Jurkat, Clone E6-1 (cell line): Measurements from ENCODE around the gene ENO2. TPM values are rescaled to one million over a fixed set of nuclear protein-coding genes. Genes with fewer than 3 reads are reported as not detected.
"Not testable (repeated sequence)": the region's sequence is repeated elsewhere in the genome, so short reads cannot be mapped to it uniquely, and the experiment has no call there.

Source experiments
- DNase-seq: peaks from one replicate; pipeline ENCODE4 v3.0.0-alpha.2; 2011; ENCODE audit warnings: low read depth, low spot score
- H3K4me3 ChIP-seq: 2 replicates; pipeline ENCODE4 v1.5.1; 2011; ENCODE audit warnings: mild to moderate bottlenecking, low read length, control low read depth, moderate library complexity
- polyA plus RNA-seq: library from polyadenylated mRNA; unstranded; fragments of >200 nt; gene quantifications from one replicate; pipeline ENCODE4 v1.2.1, GENCODE V29; 2012; ENCODE audit warnings: missing spikeins; ENCODE audit not compliant: insufficient read length, insufficient read depth

Gene ENO2
- 152 TPM for polyA plus RNA-seq

- DNase-seq = no peak
- peak within 1 kb of the TSS; percentile 78 for H3K4me3 ChIP-seq
Measured at GRCh38 chr12:6914246-6914946, at the start of gene ENO2. ENO2 (plus strand) TSS chr12:6914580; CDS start chr12:6915833, 1,253 bp downstream.

DNA sequence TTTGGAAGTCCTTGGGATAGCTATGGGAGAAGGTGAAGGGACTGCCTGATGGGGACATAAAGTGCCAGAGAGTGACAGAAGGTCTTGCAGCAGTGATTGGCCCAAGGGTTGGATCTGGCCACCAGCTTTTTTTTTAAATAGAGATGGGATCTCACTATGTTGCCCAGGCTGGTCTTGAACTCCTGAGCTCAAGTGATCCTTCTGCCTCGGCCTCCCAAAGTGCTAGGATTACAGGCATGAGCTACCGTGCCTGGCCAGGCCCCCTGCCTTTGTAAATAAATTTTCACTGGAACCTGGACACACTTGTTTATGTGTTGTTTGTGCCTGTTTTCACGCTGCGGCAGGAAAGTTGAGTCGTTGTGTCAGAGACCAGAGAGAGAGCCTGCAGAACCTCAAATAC lies 49.1 kb upstream of the ENO2 start:
- not testable (repeated sequence) for DNase-seq, H3K4me3 ChIP-seq

DNA sequence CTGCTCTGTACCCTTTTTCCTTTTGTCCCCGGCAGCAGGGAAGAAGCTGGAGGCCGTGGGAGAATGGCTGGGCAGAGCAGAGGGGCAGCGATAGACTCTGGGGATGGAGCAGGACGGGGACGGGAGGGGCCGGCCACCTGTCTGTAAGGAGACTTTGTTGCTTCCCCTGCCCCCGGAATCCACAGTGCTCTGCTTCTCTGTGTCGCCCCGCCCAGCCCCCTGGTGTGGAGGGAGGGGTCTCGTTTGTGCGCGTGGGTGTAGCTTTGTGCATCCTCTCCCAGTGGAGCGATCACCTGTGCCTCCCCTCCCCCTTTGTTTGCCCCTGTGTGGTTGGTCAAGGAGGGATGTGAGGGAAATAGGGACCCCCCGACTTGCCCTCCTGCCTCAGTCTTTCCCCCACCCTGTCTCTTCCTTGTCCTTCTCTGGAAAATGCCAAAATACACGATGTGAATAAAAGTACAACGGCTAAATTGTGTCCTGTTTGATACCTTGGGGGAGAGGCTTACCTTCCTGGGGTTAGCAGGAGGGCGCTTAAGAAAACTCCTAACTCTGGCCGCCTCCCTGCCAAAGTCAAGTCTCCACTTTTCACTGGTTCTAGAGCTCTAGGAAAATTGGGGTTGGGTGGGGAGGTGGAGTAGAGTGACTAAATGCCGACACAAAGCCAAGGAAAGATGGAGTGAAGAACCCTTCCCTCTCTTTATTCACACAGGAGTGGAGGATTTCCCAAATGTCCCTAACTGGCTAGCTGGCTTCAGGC lies 48.0 kb upstream of the ENO2 start:
- DNase-seq = no peak
- H3K4me3 ChIP-seq = no peak overlapping the region

DNA sequence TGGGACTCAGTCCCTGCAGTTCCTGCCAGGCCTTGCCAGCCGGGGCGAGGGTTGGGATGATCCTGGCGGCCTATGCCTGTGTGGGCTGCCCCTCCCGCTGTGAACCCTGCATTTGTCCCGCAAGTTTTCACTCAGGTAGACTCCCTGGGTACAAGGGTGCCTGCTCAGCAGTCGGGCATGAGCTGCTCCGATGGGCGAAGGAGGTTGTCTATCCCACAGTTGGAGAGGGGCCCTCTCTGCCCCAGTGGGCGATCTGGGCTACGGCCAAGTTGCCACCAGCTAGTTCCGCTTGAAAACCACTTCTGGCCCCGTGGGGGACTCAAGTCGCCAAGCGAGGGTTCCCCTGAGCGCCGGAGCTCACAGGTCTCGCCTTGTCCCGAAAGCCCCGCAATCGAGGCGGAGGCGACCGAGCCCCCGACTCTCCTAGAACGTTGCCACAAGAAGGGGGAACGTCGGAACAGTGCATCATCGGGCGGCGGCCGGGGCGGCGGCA lies 47.4 kb upstream of the ENO2 start:
- H3K4me3 ChIP-seq = peak overlapping the region; percentile 95
- DNase-seq = no peak

DNA sequence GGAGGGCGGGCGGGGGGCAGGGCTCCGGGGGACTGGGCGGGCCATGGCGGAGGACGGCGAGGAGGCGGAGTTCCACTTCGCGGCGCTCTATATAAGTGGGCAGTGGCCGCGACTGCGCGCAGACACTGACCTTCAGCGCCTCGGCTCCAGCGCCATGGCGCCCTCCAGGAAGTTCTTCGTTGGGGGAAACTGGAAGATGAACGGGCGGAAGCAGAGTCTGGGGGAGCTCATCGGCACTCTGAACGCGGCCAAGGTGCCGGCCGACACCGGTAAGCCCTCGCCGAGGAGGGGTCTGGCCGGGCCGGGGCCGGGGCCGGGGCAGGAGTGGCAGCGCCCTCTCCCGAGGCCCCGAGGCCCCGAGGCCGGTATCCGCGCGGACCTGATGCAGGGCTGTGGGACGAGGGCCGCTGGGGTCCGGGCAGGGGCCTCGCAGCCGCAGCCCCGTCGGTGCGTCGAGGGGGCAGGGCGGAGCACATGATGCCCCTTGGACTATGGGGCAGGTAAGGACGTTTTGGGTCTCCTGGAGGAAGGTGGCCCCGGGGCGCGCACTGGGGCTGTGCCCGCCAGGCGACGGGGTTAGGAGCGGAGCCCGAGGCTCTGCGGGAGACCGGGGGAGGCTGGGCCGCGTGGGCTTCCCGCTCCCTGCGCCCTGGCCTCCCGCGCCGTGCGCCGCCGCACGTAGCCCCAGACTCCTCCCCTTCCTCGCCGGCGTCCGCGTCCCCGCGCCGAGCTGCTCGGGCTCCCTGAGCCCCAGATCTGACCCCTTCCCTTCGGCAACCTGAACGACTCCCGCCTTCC lies 46.8 kb upstream of the ENO2 start, which contains the start of gene TPI1:
Gene TPI1 (plus strand): TSS at position 119 of the 798 bp plus-strand sequence. CDS start 36 bp downstream, at position 155.
- H3K4me3 ChIP-seq = peak within 1 kb of the TSS; percentile 95
- peak; percentile 53 for DNase-seq

DNA sequence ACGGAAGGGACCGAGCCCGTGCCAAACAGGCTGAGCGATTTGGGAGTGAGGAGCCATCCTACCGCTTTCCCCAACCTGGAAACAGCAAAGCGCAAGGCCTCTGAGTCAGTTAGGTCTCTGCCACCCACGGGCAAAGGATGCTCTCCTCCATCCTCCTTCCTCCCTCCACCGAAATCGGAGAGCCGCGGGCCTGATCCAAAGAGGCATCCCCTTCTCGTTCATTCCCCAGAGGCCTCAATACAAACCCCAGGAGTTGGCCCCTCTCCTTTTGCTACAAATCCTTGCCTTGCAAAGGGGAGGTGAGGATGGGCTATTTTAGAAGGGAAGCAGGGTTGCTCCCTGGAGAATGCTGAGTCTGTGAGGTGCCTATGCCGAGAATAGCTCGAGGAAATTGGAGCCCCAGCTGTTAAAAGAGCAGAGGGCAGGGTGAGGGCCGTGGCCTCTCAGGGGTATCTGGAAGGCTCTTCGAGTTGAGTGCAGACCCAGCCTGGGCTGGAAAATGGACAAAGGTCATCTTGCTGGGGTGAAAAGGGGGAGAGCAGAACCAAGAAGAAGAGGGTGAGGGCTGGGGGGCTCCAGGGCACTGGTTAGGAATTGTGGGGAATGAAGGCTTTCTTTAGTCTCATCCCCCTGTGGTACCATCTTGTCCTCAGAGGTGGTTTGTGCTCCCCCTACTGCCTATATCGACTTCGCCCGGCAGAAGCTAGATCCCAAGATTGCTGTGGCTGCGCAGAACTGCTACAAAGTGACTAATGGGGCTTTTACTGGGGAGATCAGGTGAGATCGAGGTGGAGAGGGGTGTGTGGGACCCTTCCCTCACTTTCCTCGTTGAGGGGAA lies 46.0 kb upstream of the ENO2 start:
- peak overlapping the region; percentile 95 for H3K4me3 ChIP-seq
- peak; percentile 38 for DNase-seq

DNA sequence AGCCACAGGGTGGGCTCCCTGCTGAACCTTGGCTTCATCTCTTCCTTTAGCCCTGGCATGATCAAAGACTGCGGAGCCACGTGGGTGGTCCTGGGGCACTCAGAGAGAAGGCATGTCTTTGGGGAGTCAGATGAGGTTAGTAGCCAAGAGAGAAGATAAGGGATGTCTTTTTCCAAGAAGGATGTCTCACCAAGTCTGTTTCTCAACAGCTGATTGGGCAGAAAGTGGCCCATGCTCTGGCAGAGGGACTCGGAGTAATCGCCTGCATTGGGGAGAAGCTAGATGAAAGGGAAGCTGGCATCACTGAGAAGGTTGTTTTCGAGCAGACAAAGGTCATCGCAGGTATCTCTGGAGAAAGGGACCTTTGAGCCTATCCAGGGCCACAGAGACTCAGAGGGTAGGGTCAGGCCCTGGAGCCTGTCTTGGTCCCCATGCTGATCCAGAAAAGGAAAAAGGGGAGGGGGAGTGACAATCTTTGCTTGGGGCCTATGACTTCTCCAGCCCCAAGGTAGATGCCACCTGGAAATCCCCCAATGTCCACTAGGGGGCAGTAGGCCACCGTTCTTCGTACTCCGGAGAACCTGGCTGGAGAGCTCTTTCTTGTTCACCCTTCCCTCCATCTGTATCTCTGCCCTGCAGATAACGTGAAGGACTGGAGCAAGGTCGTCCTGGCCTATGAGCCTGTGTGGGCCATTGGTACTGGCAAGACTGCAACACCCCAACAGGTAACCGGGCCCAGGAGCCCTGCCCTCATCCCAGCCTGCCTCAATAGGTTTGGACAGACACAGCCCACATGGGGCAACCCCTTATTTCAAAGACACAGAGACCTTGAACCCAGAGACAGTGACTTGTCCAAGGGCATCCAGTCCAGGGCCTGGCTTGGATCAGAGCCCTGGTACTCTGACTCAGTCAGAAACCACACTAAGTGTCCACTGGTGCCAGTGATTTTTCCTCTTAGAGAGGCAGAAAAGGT lies 45.0 kb upstream of the ENO2 start:
- H3K4me3 ChIP-seq = peak overlapping the region; percentile 95
- DNase-seq = peak; percentile 76

GRCh38 chr12:6870304-6870703 lies 44.1 kb upstream of the ENO2 start:
- DNase-seq, H3K4me3 ChIP-seq: not testable (repeated sequence)

DNA sequence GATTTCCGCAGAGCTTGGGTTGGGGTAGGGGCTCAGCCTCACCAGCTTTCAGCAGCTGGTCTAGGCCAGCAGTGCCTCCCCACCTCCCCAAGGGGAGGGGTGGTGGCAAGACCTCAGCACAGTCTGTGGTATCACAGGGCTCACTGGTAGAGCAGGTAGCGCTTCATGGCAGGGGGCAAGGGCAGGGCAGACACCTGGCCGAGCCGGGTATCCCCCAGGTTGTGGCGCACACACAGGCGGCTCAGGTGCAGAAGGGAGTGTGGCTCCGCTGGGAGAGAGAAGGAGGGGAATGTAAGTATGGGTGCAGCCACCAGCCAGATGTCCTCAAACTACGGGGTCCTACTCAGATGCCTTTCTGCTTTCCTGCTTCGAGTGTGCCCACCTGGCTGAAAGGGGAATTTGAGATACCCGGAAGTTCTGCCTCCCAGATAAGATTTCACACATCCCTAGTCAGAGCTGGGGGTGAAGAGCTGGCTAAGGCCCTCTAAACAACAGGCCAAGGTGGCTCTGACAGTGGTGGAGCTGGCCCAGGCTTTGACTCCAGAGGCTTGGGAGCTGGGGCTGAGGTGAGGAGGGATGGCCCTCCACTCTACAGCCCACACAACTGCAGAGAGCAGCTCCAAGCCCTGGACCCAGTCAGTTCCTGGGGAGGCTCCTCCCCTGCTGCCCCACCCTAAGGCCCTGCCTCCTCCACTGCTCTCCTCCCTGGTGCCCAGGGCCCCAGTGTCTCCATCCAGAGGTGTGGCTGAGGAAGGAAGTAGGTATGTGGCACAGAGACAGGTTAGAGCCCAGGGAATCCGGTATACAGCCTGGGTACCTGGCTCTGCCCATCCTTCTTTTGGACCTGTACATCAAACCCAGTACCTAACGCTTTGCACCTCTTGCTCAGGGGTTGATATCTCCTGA lies 43.1 kb upstream of the ENO2 start:
- H3K4me3 ChIP-seq = no peak overlapping the region
- no peak for DNase-seq

- H3K4me3 ChIP-seq = peak overlapping the region; percentile 85
- DNase-seq = peak; percentile 65
Measured at GRCh38 chr12:6872073-6873048, 42.0 kb upstream of the ENO2 start.

DNA sequence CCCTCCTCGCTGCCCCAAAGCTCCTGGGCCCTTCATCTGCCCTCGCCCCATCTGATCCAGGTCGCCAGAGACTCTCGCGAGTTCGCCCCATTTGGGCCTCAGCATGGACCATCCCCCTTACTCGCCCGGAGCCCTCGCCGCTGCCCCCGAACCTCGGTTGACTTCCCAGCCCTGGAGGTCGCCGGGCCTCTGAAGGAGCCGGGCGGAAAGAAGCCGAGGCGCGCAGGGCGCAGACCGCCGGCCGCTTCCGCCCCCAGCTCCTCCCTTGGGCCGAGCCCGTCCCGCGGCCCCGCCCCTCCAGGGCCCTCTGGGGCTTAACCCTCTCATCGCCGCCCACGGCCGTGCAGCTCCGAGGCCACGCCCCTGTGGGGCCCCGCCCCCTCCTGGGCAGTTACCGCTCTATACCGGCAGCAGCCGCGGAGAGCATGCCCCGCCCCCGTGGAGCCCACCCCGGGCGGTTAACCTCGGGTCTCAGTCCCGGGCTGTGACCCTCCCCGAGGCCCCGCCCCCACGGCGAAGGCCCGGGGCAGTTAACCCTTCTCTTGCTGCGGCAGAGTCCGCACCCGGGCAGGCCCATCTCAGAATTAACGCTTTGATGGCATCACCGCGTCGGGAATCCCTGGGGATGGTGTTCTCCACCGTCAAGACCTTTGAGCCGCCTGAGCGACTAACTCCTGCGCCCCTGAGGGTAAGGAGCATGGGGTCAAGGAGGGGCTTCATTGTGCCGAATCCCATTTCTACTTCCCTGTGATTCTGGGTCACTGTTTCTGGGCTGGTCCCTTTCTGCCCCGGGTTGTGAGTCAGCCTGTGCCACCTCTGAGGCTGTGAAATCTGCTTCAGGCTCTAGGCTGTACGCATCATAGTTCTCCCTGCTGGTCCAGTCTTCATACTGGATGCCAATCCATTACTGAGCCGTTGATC lies 41.0 kb upstream of the ENO2 start, which contains the start of gene SPSB2:
Gene SPSB2 (minus strand): TSS at position 210 of the 921 bp plus-strand sequence. CDS start 402 bp downstream, outside the sequence.
- DNase-seq = peak; percentile 95
- peak within 1 kb of the TSS; percentile 85 for H3K4me3 ChIP-seq

- DNase-seq = not testable (repeated sequence)
- peak overlapping the region; percentile 85 for H3K4me3 ChIP-seq
Measured at GRCh38 chr12:6874015-6874368, 40.4 kb upstream of the ENO2 start.

DNA sequence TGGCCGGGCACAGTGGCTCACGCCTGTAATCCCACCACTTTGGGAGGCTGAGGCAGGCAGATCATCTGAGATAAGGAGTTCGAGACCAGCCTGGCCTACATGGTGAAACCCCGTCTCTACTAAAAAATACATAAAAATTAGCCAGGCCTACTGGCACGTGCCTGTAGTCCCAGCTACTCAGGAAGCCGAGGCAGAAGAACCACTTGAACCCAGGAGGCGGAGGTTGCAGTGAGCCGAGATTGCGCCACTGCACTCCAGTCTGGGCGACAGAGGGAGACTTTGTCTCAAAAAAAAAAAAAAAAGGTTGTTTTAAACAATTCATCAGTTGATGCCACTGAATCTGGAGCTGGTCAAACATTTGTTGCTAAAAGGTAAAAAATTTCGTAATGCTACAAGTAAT lies 34.6 kb upstream of the ENO2 start:
- DNase-seq, H3K4me3 ChIP-seq: not testable (repeated sequence)

DNA sequence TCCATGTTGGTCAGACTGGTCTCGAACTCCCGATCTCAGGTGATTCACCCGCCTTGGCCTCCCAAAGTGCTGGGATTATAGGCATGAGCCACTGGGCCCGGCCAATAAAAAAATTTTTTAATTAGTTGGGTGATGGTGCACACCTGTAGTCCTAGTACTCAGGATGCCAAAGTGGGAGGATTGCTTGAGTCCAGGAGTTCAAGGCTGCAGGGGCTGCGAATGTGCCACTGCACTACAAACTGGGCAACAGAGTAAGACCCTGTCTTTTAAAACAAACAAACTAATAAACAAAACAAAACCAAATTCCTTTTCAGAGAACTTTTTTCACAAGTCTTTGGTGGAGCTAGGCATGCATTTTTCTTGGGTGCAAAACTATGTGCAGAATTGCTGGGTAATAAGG lies 31.1 kb upstream of the ENO2 start:
- H3K4me3 ChIP-seq = no peak overlapping the region
- DNase-seq = no peak
